Omental fat pad (tissue), 4 donors: ENCODE data around the gene FREM3. TPM values are rescaled to one million over a fixed set of nuclear protein-coding genes. Genes with fewer than 3 reads are reported as not detected.
"Not testable (repeated sequence)": the region's sequence is repeated elsewhere in the genome, so short reads cannot be mapped to it uniquely, and the experiment has no call there.

Experiments
- ATAC-seq: fragments of 150-250 bp; one replicate; pipeline ENCODE4 v1.9.1; 2016; ENCODE audit warnings: mild to moderate bottlenecking, moderate library complexity; ENCODE audit not compliant: low FRiP score
- DNase-seq: peaks from one replicate; pipeline ENCODE4 v3.0.0-alpha.2; 2019; ENCODE audit warnings: low spot score
- total RNA-seq, 4 donors: library from RNA; depleted of rRNA; stranded (reverse); fragments of >200 nt; gene quantifications; one replicate each; pipeline ENCODE4 v1.1.0, GENCODE V29; 2016
- TF ChIP-seq, protein P1 (sequence below), 3 donors: fragments of 450-650 bp; IDR thresholded peaks; one replicate each; pipeline ENCODE4 v1.5.1; 2016 to 2017; ENCODE audit warnings: antibody characterized with exemption in 3 of 3, mild to moderate bottlenecking in 3 of 3, moderate library complexity in 2 of 3

The FREM3 gene
- total RNA-seq, 4 donors from 2014 or later = 0.09 TPM; not detected in 3

DNA sequence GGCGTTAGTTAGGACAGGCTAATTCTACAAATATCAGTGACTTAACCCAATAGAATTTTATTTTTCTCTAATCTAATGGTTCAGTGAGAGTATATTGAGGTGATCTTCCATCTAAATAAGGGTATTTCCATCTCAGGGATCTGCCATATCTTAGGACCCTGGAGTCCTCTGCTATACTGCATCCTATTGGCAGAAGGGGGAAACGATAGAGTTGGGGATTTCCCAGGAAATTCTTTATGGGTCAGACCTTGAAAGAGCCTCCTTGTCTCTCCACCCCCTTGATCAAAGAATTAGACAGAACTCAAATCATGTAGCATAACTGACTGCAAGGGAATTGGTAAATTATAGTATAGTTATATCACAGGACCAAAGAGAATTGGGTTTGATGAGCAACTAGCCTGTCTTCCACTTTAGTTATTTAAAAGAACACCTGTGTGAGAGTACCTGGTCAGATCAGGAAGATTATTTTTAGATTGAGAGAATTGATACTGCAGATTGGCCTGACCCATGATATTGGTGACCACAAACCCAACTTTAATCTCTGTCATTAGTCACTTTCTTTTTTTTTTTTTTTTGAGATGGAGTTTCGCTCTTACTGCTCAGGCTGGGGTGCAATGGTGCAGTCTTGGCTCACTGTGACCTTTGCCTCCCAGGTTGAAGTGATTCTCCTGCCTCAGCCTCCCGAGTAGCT is 161.4 kb downstream of the FREM3 start:
- TF ChIP-seq, protein P1, sequence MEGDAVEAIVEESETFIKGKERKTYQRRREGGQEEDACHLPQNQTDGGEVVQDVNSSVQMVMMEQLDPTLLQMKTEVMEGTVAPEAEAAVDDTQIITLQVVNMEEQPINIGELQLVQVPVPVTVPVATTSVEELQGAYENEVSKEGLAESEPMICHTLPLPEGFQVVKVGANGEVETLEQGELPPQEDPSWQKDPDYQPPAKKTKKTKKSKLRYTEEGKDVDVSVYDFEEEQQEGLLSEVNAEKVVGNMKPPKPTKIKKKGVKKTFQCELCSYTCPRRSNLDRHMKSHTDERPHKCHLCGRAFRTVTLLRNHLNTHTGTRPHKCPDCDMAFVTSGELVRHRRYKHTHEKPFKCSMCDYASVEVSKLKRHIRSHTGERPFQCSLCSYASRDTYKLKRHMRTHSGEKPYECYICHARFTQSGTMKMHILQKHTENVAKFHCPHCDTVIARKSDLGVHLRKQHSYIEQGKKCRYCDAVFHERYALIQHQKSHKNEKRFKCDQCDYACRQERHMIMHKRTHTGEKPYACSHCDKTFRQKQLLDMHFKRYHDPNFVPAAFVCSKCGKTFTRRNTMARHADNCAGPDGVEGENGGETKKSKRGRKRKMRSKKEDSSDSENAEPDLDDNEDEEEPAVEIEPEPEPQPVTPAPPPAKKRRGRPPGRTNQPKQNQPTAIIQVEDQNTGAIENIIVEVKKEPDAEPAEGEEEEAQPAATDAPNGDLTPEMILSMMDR (IDR thresholded peaks at IDR 0.05) = no peak
- DNase-seq (no peak), ATAC-seq (no peak)

- ATAC-seq (no peak), DNase-seq (no peak)
- TF ChIP-seq, protein P1 (IDR thresholded peaks at IDR 0.05) = no peak
Observed at GRCh38 chr4:143531788-143532491, 168.5 kb downstream of the FREM3 start.

DNA sequence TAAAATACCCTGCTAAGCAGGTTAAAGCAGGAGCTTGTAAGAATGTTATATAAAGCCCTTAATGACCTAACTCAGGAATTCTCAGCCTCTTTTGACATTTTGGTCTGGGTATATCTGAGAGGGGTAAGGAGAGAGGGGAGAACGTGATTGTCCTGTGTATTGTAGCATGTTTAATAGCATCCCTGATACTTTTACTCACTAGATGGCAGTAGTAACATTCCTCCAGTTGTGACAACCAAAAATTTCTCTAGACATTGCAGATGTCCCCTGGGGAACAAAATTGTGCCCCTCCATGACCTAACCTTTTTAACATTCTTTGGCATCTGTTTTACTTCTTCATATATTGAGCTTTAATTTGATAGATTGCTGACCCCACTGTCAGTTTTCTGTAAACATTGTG is 169.1 kb downstream of the FREM3 start:
- DNase-seq (no peak), ATAC-seq (no peak)
- TF ChIP-seq, protein P1 (IDR thresholded peaks at IDR 0.05) = no peak

- not testable (repeated sequence) for ATAC-seq, DNase-seq
Observed at GRCh38 chr4:143528046-143528445, 172.4 kb downstream of the FREM3 start.

Other genes starting within 250 kb of the FREM3 start
- gene SMARCA5, start 187.0 kb downstream of the FREM3 start, total RNA-seq = 10 to 100 TPM; 25.5 to 35.2 (median 30.5) TPM
- 1 to 10 TPM in 3 of 4 donors, under 1 TPM in 1; 0.65 to 1.4 (median 1.4) TPM for gene GYPE, start 204.9 kb upstream of the FREM3 start, total RNA-seq